ENCODE results near the gene KIF11. TPM values are rescaled to one million over a fixed set of nuclear protein-coding genes. Genes with fewer than 3 reads are reported as not detected.

Gene KIF11
- total and polyA plus RNA-seq, 2 experiments from 2014 or later, result 26.1 to 56.7 TPM

- H3K4me3 ChIP-seq, result no peak overlapping the region
- DNase-seq (ENCODE audit: low spot score), result no peak
- Mint-ChIP-seq H3K27me3 (ENCODE audit: insufficient read depth, low read depth, poor library complexity) (peaks cover 4% of the 10 kb centered on the region), H3K4me3 (no peak overlapping the region), H3K9me3 (no peaks in the 10 kb centered on the region), H3K27ac (no peak overlapping the region), H3K36me3 (ENCODE audit: low read depth) (no peaks in the 10 kb centered on the region), H3K4me1 (peaks cover 25% of the 10 kb centered on the region)
- peaks cover 9% of the 10 kb centered on the region for H3K27me3 ChIP-seq (ENCODE audit: insufficient read depth)
- H2AFZ ChIP-seq, result no peak overlapping the region
- TF ChIP-seq POLR2AphosphoS5 (IDR thresholded peaks at IDR 0.05; ENCODE audit: low read depth) (no peak), CTCF (conservative IDR thresholded peaks at IDR 0.05; ENCODE audit: low read depth in 2 of 2) (no peak), ZNF331 (CRISPR knock-in tag; IDR thresholded peaks at IDR 0.05; ENCODE audit: low read depth) (no peak), NANOG (IDR thresholded peaks at IDR 0.05; ENCODE audit: borderline replicate concordance) (no peak), EZH2 (IDR thresholded peaks at IDR 0.05; ENCODE audit: low read depth, unreplicated experiment) (no peak), ZNF462 (CRISPR knock-in tag; IDR thresholded peaks at IDR 0.05) (no peak), STAT1 (IDR thresholded peaks at IDR 0.05; ENCODE audit: unreplicated experiment) (no peak), EZH2phosphoT487 (IDR thresholded peaks at IDR 0.05; ENCODE audit: unreplicated experiment) (no peak), ZNF114 (CRISPR knock-in tag; IDR thresholded peaks at IDR 0.05) (no peak), REST (IDR thresholded peaks at IDR 0.05; ENCODE audit: unreplicated experiment) (no peak), ETS1 (IDR thresholded peaks at IDR 0.05) (no peak), CREB1 (CRISPR knock-in tag; IDR thresholded peaks at IDR 0.05; ENCODE audit: low read depth) (no peak), JUNB (IDR thresholded peaks at IDR 0.05; ENCODE audit: unreplicated experiment) (no peak)
- H3F3A ChIP-seq (replicated peaks; ENCODE audit: low read depth), result peaks cover 7% of the 10 kb centered on the region; the same call in 1 of the 2 replicates
- H4K20me1 ChIP-seq (replicated peaks; ENCODE audit: insufficient read depth), result peaks cover 19% of the 10 kb centered on the region
- H3K4me2 ChIP-seq, result no peak overlapping the region
- no peaks in the 10 kb centered on the region for H3K36me3 ChIP-seq (ENCODE audit: insufficient read depth)
- peaks cover 23% of the 10 kb centered on the region for H3K79me2 ChIP-seq (replicated peaks; ENCODE audit: insufficient read depth)
- ATAC-seq, result no peak
- H3K27ac ChIP-seq (ENCODE audit: low read depth), result no peak overlapping the region
- no peaks in the 10 kb centered on the region for H3K9me2 ChIP-seq (ENCODE audit: insufficient read depth)
- H3K4me1 ChIP-seq (ENCODE audit: insufficient read depth), result peaks cover 27% of the 10 kb centered on the region
Observed at GRCh38 chr10:92575961-92576360, 17.0 kb upstream of the KIF11 start.

Measured in GM23338 (cell line).